Spleen (tissue), 11 donors: ENCODE measurements around the gene PAK3. TPM values are rescaled to one million over a fixed set of nuclear protein-coding genes. Genes with fewer than 3 reads are reported as not detected.
A peak's percentile ranks its signal among the peaks of the same experiment; 100 is the strongest.

ENCODE experiments used
- DNase-seq: peaks from one replicate; pipeline ENCODE4 v3.0.0-alpha.2; 2020
- H3K27ac ChIP-seq, 8 donors: fragments of 200-600 bp; sonication (generic) in 7 of 8; 1 replicate in 4 of 8; 2 replicates in 4 of 8; pipeline versions ENCODE4 v1.5.0 to v1.8.0; 2016 to 2021; ENCODE audit warnings: inconsistent platforms in 4 of 8, mild to moderate bottlenecking in 4 of 8, moderate library complexity in 1 of 8
- H3K27me3 ChIP-seq, 7 donors: fragments of 200-600 bp; sonication (generic) in 6 of 7; replicated peaks in 1 of 7; 1 replicate in 4 of 7; 2 replicates in 3 of 7; pipeline versions ENCODE4 v1.5.0 to v1.8.0; 2016 to 2021; ENCODE audit warnings: inconsistent platforms in 3 of 7, mild to moderate bottlenecking in 1 of 7
- H3K36me3 ChIP-seq, 6 donors: fragments of 200-600 bp; sonication (generic) in 5 of 6; 1 replicate in 4 of 6; 2 replicates in 2 of 6; pipeline versions ENCODE4 v1.5.0 to v1.8.0; 2016 to 2021; ENCODE audit warnings: inconsistent platforms in 2 of 6
- H3K4me1 ChIP-seq, 6 donors: fragments of 200-600 bp; sonication (generic) in 5 of 6; 1 replicate in 3 of 6; 2 replicates in 3 of 6; pipeline versions ENCODE4 v1.5.0 to v1.8.0; 2016 to 2021; ENCODE audit warnings: inconsistent platforms in 3 of 6
- H3K4me3 ChIP-seq, 8 donors: fragments of 200-600 bp; sonication (generic) in 7 of 8; 1 replicate in 4 of 8; 2 replicates in 4 of 8; pipeline versions ENCODE4 v1.5.0 to v1.8.0; 2016 to 2021; ENCODE audit warnings: inconsistent platforms in 4 of 8, mild to moderate bottlenecking in 4 of 8, moderate library complexity in 2 of 8
- H3K9me3 ChIP-seq, 8 donors: fragments of 200-600 bp; sonication (generic) in 7 of 8; 1 replicate in 4 of 8; 2 replicates in 4 of 8; pipeline versions ENCODE4 v1.5.0 to v1.8.0; 2016 to 2021; ENCODE audit warnings: inconsistent platforms in 4 of 8
- POLR2A ChIP-seq, 3 donors: fragments of 450-650 bp; IDR thresholded peaks; one replicate each; pipeline ENCODE4 v1.5.1; 2017; ENCODE audit warnings: antibody characterized with exemption in 3 of 3, mild to moderate bottlenecking in 1 of 3
- POLR2AphosphoS5 ChIP-seq, 3 donors: sonication (generic); formaldehyde crosslinking; IDR thresholded peaks; one replicate each; pipeline ENCODE4 v1.5.1; 2017; ENCODE audit warnings: antibody characterized with exemption in 3 of 3
- WGBS, 5 donors: extraction: QIAGEN DNeasy Blood & Tissue Kit in 3 of 5; methylation state at CpG; one replicate each; pipeline versions ENCODE4 v1.1.5 to v1.1.7; 2013 to 2018; 5-methylcytosine and 5-hydroxymethylcytosine counted together
- intact Hi-C: fragments of 100-400 bp; cut with DNase I; formaldehyde crosslinking; loops from one replicate; pipeline ENCODE4 v1.15.0; 2023; ENCODE audit warnings: low total_unique reads
- polyA plus RNA-seq, 3 donors: library from polyadenylated mRNA; stranded (reverse); fragments of 200-250 nt; gene quantifications; one replicate each; pipeline ENCODE4 v1.2.1, GENCODE V29; 2013
- total RNA-seq, 7 donors: library from RNA; depleted of rRNA in 3 of 7; stranded (reverse); fragments of >200 nt in 3 of 7; fragmentation: NEBNext Ultra II Directional in 4 of 7; extraction: Animal tissue kit (Norgen Biotek cat#: 25700) in 4 of 7; gene quantifications; one replicate each; pipeline versions ENCODE4 v1.1.0 to v1.2.1, GENCODE V29; 2016 to 2021
- TF ChIP-seq, protein P1 (sequence below), 11 experiments: fragments of 200-600 bp in 7 of 11; fragments of 450-650 bp in 4 of 11; sonication (generic) in 4 of 11; IDR thresholded peaks in 8 of 11; conservative IDR thresholded peaks in 3 of 11; 1 replicate in 7 of 11; 2 replicates in 4 of 11; pipeline versions ENCODE4 v1.4.0 to v1.8.0; 2016 to 2021; ENCODE audit warnings: antibody characterized with exemption in 11 of 11, inconsistent platforms in 4 of 11, mild to moderate bottlenecking in 1 of 11
- donor health status: healthy with polysubstance abuse.
- donor health status: DM: no; HTN: no; CAD: no; lungs with moderate emphysema.
- donor health status: DM: no; HTN: no; CAD: no.
- donor health status: Bipolar disorder and iron deficiency.
- donor health status: healthy.
- donor health status: DM: no; HTN: no; CAD: no.
- donor health status: DM: yes; HTN: yes; CAD: no.

Gene PAK3
- total and polyA plus RNA-seq, 10 donors: 0.09 to 7.3 (median 2.7) TPM

DNA sequence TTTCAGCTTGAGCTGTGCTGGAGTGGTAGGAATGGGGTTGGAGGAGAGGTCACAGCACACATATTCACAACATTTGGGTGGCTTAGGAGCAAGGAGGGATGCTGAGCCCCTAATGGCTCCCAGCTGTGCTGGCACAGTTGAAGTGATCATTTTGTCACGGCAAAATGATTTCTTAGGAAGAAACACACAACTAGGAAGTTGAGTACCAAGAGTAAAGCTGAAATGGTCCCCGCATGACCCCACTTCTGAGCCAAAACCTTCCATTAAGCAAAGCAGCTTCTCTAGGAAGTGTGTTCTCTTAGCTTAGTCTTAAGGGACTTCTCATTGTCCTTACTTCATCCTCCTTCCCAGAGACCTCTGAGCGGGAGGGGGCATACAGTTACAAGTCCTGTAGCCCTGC lies 161.7 kb downstream of the PAK3 start:
- H3K36me3 ChIP-seq: no peaks in the 10 kb centered on the region
- H3K27me3 ChIP-seq: peaks cover 0 to 7% (median 0%) of the 10 kb centered on the region in 7 donors
- intact Hi-C loops: no loop called here
- WGBS, 5 donors: 62 to 100% (median 80%) methylated on average over 2 to 3 of the region's 3 CpGs
- H3K9me3 ChIP-seq: no peaks in the 10 kb centered on the region
- H3K4me3 ChIP-seq: no peak overlapping the region
- no peaks in the 10 kb centered on the region for H3K4me1 ChIP-seq
- TF ChIP-seq POLR2AphosphoS5 (IDR thresholded peaks at IDR 0.05) (peak in 1 of 3 donors; percentile 7), POLR2A (IDR thresholded peaks at IDR 0.05) (no peak)
- TF ChIP-seq, protein P1, sequence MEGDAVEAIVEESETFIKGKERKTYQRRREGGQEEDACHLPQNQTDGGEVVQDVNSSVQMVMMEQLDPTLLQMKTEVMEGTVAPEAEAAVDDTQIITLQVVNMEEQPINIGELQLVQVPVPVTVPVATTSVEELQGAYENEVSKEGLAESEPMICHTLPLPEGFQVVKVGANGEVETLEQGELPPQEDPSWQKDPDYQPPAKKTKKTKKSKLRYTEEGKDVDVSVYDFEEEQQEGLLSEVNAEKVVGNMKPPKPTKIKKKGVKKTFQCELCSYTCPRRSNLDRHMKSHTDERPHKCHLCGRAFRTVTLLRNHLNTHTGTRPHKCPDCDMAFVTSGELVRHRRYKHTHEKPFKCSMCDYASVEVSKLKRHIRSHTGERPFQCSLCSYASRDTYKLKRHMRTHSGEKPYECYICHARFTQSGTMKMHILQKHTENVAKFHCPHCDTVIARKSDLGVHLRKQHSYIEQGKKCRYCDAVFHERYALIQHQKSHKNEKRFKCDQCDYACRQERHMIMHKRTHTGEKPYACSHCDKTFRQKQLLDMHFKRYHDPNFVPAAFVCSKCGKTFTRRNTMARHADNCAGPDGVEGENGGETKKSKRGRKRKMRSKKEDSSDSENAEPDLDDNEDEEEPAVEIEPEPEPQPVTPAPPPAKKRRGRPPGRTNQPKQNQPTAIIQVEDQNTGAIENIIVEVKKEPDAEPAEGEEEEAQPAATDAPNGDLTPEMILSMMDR (IDR thresholded peaks at IDR 0.05 in 8 of 11, conservative IDR thresholded peaks at IDR 0.05 in 3 of 11): no peak
- no peak for DNase-seq
- no peak overlapping the region for H3K27ac ChIP-seq

DNA sequence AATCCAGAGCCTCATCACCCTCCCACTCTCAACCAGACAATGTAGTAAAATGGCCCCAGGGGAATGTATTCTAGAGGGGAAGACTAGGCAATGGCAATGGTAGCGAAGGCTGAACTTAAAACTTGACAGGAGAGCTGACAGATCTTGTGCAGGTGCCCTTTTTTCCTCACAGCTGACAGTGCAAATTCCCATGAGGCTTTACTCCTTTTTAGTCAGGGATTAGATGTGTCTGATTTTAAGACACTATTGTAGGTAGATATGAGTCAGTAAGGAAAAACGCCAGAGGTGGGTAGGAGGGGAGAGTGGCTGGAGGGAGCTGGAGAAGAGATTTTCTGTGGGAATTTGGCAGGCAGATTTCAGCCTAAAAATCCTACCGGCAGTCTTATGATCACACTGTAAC lies 163.6 kb downstream of the PAK3 start:
- intact Hi-C loops: no loop called here
- 56 to 84% (median 75%) methylated on average over 3 of the region's 3 CpGs for WGBS, 5 donors
- no peak overlapping the region for H3K27ac ChIP-seq
- H3K36me3 ChIP-seq: no peaks in the 10 kb centered on the region
- H3K4me3 ChIP-seq: no peak overlapping the region
- no peak for TF ChIP-seq POLR2AphosphoS5 (IDR thresholded peaks at IDR 0.05)
- no peak for TF ChIP-seq POLR2A (IDR thresholded peaks at IDR 0.05)
- TF ChIP-seq, protein P1 (IDR thresholded peaks at IDR 0.05 in 8 of 11, conservative IDR thresholded peaks at IDR 0.05 in 3 of 11): no peak
- peaks cover 0 to 13% (median 0%) of the 10 kb centered on the region in 7 donors for H3K27me3 ChIP-seq
- H3K4me1 ChIP-seq: no peaks in the 10 kb centered on the region
- no peak for DNase-seq
- no peaks in the 10 kb centered on the region for H3K9me3 ChIP-seq

DNA sequence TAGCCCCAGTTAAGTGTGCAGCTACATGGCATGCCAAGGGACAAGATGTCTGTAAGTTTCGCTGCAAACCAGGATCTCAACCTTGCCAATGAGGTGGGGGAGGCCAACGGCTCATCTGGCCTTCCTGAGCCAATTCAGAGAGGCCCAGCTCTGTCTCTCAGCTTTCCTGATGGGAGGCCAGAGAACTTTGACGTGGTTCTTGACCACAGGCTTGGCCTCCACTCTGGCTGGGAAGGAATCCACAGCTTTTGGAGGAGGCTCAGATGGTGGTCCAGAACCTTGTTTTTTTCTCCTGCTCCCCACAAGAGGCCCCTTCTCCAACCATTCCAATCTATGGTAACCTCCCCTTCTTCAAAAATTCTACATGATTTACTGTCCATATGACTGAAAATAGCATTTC lies 164.5 kb downstream of the PAK3 start:
- Histone ChIP-seq H3K36me3 (no peaks in the 10 kb centered on the region), H3K27ac (no peak overlapping the region), H3K9me3 (no peaks in the 10 kb centered on the region), H3K4me3 (no peak overlapping the region), H3K27me3 (peaks cover 0 to 13% (median 0%) of the 10 kb centered on the region in 7 donors), H3K4me1 (no peaks in the 10 kb centered on the region)
- intact Hi-C loops: no loop called here
- no peak for TF ChIP-seq POLR2A (IDR thresholded peaks at IDR 0.05)
- no peak for TF ChIP-seq POLR2AphosphoS5 (IDR thresholded peaks at IDR 0.05)
- TF ChIP-seq, protein P1 (IDR thresholded peaks at IDR 0.05 in 8 of 11, conservative IDR thresholded peaks at IDR 0.05 in 3 of 11): no peak
- WGBS, 5 donors: 49 to 86% (median 65%) methylated on average over 2 to 3 of the region's 3 CpGs
- no peak for DNase-seq

DNA sequence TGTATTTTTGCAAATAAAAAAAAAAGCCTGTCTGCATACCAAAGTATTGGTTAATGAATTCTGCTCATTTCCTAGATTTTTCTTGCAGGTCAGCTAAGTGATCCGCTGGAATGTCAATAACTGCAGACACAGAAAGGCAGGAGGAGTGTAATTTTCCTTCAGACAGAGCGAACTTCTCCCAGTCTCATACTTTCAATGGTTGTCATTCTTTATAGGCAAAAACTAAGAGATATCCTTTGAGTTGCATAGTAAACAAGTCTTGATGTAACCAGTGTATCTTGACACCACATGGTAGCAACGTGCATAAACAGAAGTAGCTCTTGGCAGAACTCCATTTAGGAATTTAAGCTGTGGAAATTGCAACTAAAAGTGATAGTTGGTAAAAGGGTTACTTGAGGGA lies 166.1 kb downstream of the PAK3 start:
- 48 to 78% (median 65%) methylated on average over 3 of the region's 3 CpGs for WGBS, 5 donors
- Histone ChIP-seq H3K4me3 (no peak overlapping the region), H3K36me3 (no peaks in the 10 kb centered on the region), H3K27me3 (peaks cover 0 to 13% (median 0%) of the 10 kb centered on the region in 7 donors), H3K4me1 (no peaks in the 10 kb centered on the region), H3K27ac (no peak overlapping the region), H3K9me3 (no peaks in the 10 kb centered on the region)
- DNase-seq: no peak
- TF ChIP-seq POLR2AphosphoS5 (IDR thresholded peaks at IDR 0.05) (no peak), POLR2A (IDR thresholded peaks at IDR 0.05) (no peak)
- TF ChIP-seq, protein P1 (IDR thresholded peaks at IDR 0.05 in 8 of 11, conservative IDR thresholded peaks at IDR 0.05 in 3 of 11): no peak
- intact Hi-C loops: no loop called here
